Liver (tissue), 9 donors: ENCODE measurements around the gene SEMA5A. TPM values are rescaled to one million over a fixed set of nuclear protein-coding genes. Genes with fewer than 3 reads are reported as not detected.

ENCODE experiments used
- DNase-seq: peaks from one replicate; pipeline ENCODE4 v3.0.0-alpha.2; 2017; ENCODE audit warnings: low spot score
- H3K27ac ChIP-seq, 2 donors: one replicate each; pipeline ENCODE4 v1.7.0; 2013; ENCODE audit warnings: inconsistent platforms in 2 of 2, low read length in 2 of 2, control low read depth in 1 of 2, low read depth in 1 of 2, mild to moderate bottlenecking in 1 of 2
- H3K27me3 ChIP-seq, 4 donors: one replicate each; pipeline versions ENCODE4 v1.6.1 to v1.7.0; 2013; ENCODE audit warnings: low read length in 3 of 4, inconsistent platforms in 1 of 4, mild to moderate bottlenecking in 1 of 4, moderate library complexity in 1 of 4; ENCODE audit not compliant: control insufficient read depth in 4 of 4, insufficient read depth in 4 of 4
- H3K36me3 ChIP-seq, 4 donors: one replicate each; pipeline versions ENCODE4 v1.6.1 to v1.7.0; 2013; ENCODE audit warnings: low read length in 3 of 4, mild to moderate bottlenecking in 3 of 4, low read depth in 1 of 4, moderate library complexity in 1 of 4; ENCODE audit not compliant: control insufficient read depth in 4 of 4, insufficient read depth in 3 of 4
- H3K4me1 ChIP-seq, 4 donors: one replicate each; pipeline versions ENCODE4 v1.6.1 to v1.7.0; 2013; ENCODE audit warnings: low read length in 3 of 4, mild to moderate bottlenecking in 3 of 4, moderate library complexity in 1 of 4; ENCODE audit not compliant: control insufficient read depth in 4 of 4, insufficient read depth in 4 of 4
- H3K4me3 ChIP-seq, 3 donors: one replicate each; pipeline versions ENCODE4 v1.6.1 to v1.7.0; 2013; ENCODE audit warnings: low read length in 3 of 3, control low read depth in 1 of 3, low read depth in 1 of 3, mild to moderate bottlenecking in 1 of 3
- H3K9ac ChIP-seq, 2 donors: one replicate each; pipeline ENCODE4 v1.7.0; 2013; ENCODE audit warnings: low read length in 2 of 2, mild to moderate bottlenecking in 2 of 2, moderate library complexity in 2 of 2, control low read depth in 1 of 2, low read depth in 1 of 2
- H3K9me3 ChIP-seq, 4 donors: one replicate each; pipeline versions ENCODE4 v1.6.1 to v1.7.0; 2013; ENCODE audit warnings: low read length in 3 of 4; ENCODE audit not compliant: control insufficient read depth in 4 of 4
- EGR1 ChIP-seq, 2 donors: IDR thresholded peaks; 2 replicates each; pipeline ENCODE4 v1.6.1; 2016 to 2018; ENCODE audit warnings: antibody characterized with exemption in 2 of 2, low read depth in 2 of 2
- FOXA1 ChIP-seq: IDR thresholded peaks from 2 replicates; pipeline ENCODE4 v1.6.1; 2016; ENCODE audit warnings: antibody characterized with exemption
- FOXA2 ChIP-seq: IDR thresholded peaks from 2 replicates; pipeline ENCODE4 v1.6.1; 2016; ENCODE audit warnings: antibody characterized with exemption
- GABPA ChIP-seq, 2 donors: IDR thresholded peaks in 1 of 2; conservative IDR thresholded peaks in 1 of 2; 2 replicates each; pipeline ENCODE4 v1.6.1; 2016; ENCODE audit warnings: antibody characterized with exemption in 2 of 2, mild to moderate bottlenecking in 1 of 2, moderate library complexity in 1 of 2
- HNF4A ChIP-seq, 2 donors: conservative IDR thresholded peaks; 2 replicates each; pipeline ENCODE4 v1.6.1; 2016; ENCODE audit warnings: antibody characterized with exemption in 2 of 2, mild to moderate bottlenecking in 2 of 2
- HNF4G ChIP-seq: IDR thresholded peaks from 2 replicates; pipeline ENCODE4 v1.6.1; 2016; ENCODE audit warnings: antibody characterized with exemption
- JUND ChIP-seq, 2 donors: IDR thresholded peaks; 2 replicates each; pipeline ENCODE4 v1.6.1; 2016; ENCODE audit warnings: antibody characterized with exemption in 2 of 2
- NR2F2 ChIP-seq: IDR thresholded peaks from 2 replicates; pipeline ENCODE4 v1.6.1; 2016; ENCODE audit warnings: antibody characterized with exemption
- RAD21 ChIP-seq, 2 donors: IDR thresholded peaks; 2 replicates each; pipeline ENCODE4 v1.6.1; 2016; ENCODE audit warnings: antibody characterized with exemption in 2 of 2, mild to moderate bottlenecking in 2 of 2
- RXRA ChIP-seq, 2 donors: IDR thresholded peaks; 2 replicates each; pipeline ENCODE4 v1.6.1; 2017 to 2018; ENCODE audit warnings: antibody characterized with exemption in 2 of 2, mild to moderate bottlenecking in 1 of 2
- SP1 ChIP-seq: IDR thresholded peaks from 2 replicates; pipeline ENCODE4 v1.6.1; 2018; ENCODE audit warnings: antibody characterized with exemption, mild to moderate bottlenecking
- TAF1 ChIP-seq: conservative IDR thresholded peaks from 2 replicates; pipeline ENCODE4 v1.6.1; 2016; ENCODE audit warnings: antibody characterized with exemption, mild to moderate bottlenecking
- YY1 ChIP-seq: IDR thresholded peaks from 2 replicates; pipeline ENCODE4 v1.6.1; 2016; ENCODE audit warnings: antibody characterized with exemption, mild to moderate bottlenecking
- WGBS: extraction: QIAGEN DNeasy Blood & Tissue Kit; methylation state at CpG from one replicate; pipeline ENCODE4 v1.1.7; 2013; 5-methylcytosine and 5-hydroxymethylcytosine counted together
- polyA plus RNA-seq, 2 donors: library from polyadenylated mRNA; stranded (reverse) in 1 of 2; unstranded in 1 of 2; fragments of 200-250 nt in 1 of 2; fragments of >200 nt in 1 of 2; fragmentation: Nextera tagmentation in 1 of 2; extraction: Ambion mirVana in 1 of 2; gene quantifications; one replicate each; pipeline versions ENCODE4 v1.2.1 to v1.2.3, GENCODE V29; 2013 to 2015
- total RNA-seq, 2 donors: library from RNA; depleted of rRNA; stranded (reverse); fragments of >200 nt; gene quantifications; one replicate each; pipeline ENCODE4 v1.2.3, GENCODE V29; 2014
- TF ChIP-seq, protein P1 (sequence below): IDR thresholded peaks from 2 replicates; pipeline ENCODE4 v1.6.1; 2016; ENCODE audit warnings: antibody characterized with exemption
- TF ChIP-seq, protein P2 (sequence below): IDR thresholded peaks from 2 replicates; pipeline ENCODE4 v1.6.1; 2016; ENCODE audit warnings: antibody characterized with exemption
- TF ChIP-seq, protein P3 (sequence below): IDR thresholded peaks from 2 replicates; pipeline ENCODE4 v1.6.1; 2016; ENCODE audit warnings: antibody characterized with exemption, mild to moderate bottlenecking
- TF ChIP-seq, protein P4 (sequence below): IDR thresholded peaks from 2 replicates; pipeline ENCODE4 v1.6.1; 2016; ENCODE audit warnings: antibody characterized with exemption
- TF ChIP-seq, protein P5 (sequence below): fragments of 150-350 bp; IDR thresholded peaks from 2 replicates; pipeline ENCODE4 v1.5.1; 2017; ENCODE audit warnings: improper control_type of control experiment, low read depth, low read length; ENCODE audit not compliant: missing input control
- donor health status: healthy.
- donor health status: healthy.
- donor health status: healthy.
- donor health status: healthy.
- donor health status: healthy.

Gene SEMA5A
- total and polyA plus RNA-seq, 4 donors, result 1.1 to 5.8 (median 3.2) TPM

DNA sequence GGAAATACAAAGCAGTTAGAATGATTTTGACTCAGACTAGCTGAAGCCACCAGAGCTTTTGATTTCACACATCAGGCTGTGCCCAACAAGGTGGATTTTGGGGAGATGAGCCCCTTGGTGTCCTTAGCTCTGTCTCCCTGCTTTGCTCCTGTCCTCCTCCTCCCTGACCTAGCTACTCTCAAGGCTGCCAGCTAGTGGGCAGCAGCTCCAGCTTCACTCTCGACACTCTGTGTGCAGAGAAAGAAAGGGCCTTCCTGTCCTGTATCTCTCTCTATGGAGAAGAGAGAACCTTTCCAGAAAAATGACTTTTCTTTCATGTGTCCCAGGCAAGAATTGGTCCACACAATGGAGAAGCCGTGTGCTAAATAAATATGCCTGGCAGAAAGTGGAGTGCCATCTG lies 446.2 kb downstream of the SEMA5A start:
- Histone ChIP-seq H3K4me1 (no peaks in the 10 kb centered on the region), H3K27me3 (no peaks in the 10 kb centered on the region), H3K4me3 (no peak overlapping the region), H3K36me3 (no peaks in the 10 kb centered on the region), H3K9ac (no peak overlapping the region), H3K9me3 (no peaks in the 10 kb centered on the region), H3K27ac (no peak overlapping the region)
- no peak for DNase-seq
- TF ChIP-seq, protein P1, sequence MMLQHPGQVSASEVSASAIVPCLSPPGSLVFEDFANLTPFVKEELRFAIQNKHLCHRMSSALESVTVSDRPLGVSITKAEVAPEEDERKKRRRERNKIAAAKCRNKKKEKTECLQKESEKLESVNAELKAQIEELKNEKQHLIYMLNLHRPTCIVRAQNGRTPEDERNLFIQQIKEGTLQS, result no peak
- no peak for TF ChIP-seq RAD21 (IDR thresholded peaks at IDR 0.05)
- TF ChIP-seq FOXA2, result no peak
- TF ChIP-seq, protein P2, sequence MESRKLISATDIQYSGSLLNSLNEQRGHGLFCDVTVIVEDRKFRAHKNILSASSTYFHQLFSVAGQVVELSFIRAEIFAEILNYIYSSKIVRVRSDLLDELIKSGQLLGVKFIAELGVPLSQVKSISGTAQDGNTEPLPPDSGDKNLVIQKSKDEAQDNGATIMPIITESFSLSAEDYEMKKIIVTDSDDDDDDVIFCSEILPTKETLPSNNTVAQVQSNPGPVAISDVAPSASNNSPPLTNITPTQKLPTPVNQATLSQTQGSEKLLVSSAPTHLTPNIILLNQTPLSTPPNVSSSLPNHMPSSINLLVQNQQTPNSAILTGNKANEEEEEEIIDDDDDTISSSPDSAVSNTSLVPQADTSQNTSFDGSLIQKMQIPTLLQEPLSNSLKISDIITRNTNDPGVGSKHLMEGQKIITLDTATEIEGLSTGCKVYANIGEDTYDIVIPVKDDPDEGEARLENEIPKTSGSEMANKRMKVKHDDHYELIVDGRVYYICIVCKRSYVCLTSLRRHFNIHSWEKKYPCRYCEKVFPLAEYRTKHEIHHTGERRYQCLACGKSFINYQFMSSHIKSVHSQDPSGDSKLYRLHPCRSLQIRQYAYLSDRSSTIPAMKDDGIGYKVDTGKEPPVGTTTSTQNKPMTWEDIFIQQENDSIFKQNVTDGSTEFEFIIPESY, result no peak
- TF ChIP-seq EGR1 (IDR thresholded peaks at IDR 0.05; ENCODE audit: low read depth in 2 of 2), result no peak
- TF ChIP-seq HNF4A (conservative IDR thresholded peaks at IDR 0.05), result no peak
- no peak for TF ChIP-seq JUND (IDR thresholded peaks at IDR 0.05)
- TF ChIP-seq RXRA (IDR thresholded peaks at IDR 0.05), result no peak
- no peak for TF ChIP-seq YY1
- 81% methylated on average over 2 of the region's 2 CpGs for WGBS

DNA sequence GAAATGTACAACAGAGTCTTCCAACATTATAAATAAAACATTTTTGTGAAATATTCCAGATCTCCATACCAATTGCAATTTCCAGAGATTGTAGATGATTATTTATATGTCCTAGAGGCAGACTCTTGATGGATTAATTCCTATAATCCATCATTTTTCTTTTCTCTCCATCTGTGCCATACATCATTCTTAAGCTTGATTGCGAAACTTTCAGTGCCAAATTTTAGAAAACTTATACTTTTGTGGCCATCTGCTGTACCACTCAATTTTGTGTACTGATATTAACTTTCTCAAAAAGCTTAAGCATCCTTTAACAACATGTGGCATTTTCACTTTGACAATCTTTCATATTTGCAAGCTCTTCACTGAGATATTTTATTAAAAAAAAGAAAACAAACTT lies 446.9 kb downstream of the SEMA5A start:
- 91% methylated on average over 1 of the region's 1 CpG for WGBS
- Histone ChIP-seq H3K36me3 (no peaks in the 10 kb centered on the region), H3K27ac (no peak overlapping the region), H3K4me1 (no peaks in the 10 kb centered on the region), H3K4me3 (no peak overlapping the region), H3K27me3 (no peaks in the 10 kb centered on the region), H3K9me3 (no peaks in the 10 kb centered on the region), H3K9ac (no peak overlapping the region)
- DNase-seq, result no peak
- no peak for TF ChIP-seq TAF1
- no peak for TF ChIP-seq SP1
- no peak for TF ChIP-seq HNF4G

DNA sequence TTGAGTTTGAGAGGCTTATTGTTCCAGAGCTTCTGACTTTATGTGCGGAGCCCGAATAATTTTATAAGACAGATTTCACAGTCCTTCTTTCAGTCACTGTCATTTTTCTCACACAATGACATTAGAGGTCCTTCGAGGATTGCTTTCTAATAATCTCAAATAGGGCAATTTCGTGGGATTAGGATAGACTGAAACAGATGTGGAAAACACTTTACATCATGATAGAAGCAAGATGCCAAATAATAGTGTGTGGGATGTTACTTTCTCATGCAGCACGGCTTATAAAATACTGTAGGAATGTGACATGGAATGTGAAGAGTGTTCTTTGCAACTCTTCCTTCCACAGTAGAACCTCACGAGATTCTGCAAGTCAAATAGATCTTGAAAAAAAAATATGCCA lies 451.3 kb downstream of the SEMA5A start:
- Histone ChIP-seq H3K9me3 (no peaks in the 10 kb centered on the region), H3K4me1 (peaks cover 0 to 6% (median 0%) of the 10 kb centered on the region in 4 donors), H3K9ac (no peak overlapping the region), H3K27me3 (no peaks in the 10 kb centered on the region), H3K36me3 (no peaks in the 10 kb centered on the region), H3K27ac (no peak overlapping the region), H3K4me3 (no peak overlapping the region)
- DNase-seq, result no peak
- TF ChIP-seq EGR1 (IDR thresholded peaks at IDR 0.05; ENCODE audit: low read depth in 2 of 2) (no peak), GABPA (IDR thresholded peaks at IDR 0.05 in 1 of 2, conservative IDR thresholded peaks at IDR 0.05 in 1 of 2) (no peak), NR2F2 (no peak), RXRA (IDR thresholded peaks at IDR 0.05) (no peak), TAF1 (no peak), FOXA1 (no peak), FOXA2 (no peak), HNF4A (conservative IDR thresholded peaks at IDR 0.05) (no peak), JUND (IDR thresholded peaks at IDR 0.05) (no peak), SP1 (no peak), YY1 (no peak), RAD21 (IDR thresholded peaks at IDR 0.05) (no peak), HNF4G (no peak)
- TF ChIP-seq, protein P3, sequence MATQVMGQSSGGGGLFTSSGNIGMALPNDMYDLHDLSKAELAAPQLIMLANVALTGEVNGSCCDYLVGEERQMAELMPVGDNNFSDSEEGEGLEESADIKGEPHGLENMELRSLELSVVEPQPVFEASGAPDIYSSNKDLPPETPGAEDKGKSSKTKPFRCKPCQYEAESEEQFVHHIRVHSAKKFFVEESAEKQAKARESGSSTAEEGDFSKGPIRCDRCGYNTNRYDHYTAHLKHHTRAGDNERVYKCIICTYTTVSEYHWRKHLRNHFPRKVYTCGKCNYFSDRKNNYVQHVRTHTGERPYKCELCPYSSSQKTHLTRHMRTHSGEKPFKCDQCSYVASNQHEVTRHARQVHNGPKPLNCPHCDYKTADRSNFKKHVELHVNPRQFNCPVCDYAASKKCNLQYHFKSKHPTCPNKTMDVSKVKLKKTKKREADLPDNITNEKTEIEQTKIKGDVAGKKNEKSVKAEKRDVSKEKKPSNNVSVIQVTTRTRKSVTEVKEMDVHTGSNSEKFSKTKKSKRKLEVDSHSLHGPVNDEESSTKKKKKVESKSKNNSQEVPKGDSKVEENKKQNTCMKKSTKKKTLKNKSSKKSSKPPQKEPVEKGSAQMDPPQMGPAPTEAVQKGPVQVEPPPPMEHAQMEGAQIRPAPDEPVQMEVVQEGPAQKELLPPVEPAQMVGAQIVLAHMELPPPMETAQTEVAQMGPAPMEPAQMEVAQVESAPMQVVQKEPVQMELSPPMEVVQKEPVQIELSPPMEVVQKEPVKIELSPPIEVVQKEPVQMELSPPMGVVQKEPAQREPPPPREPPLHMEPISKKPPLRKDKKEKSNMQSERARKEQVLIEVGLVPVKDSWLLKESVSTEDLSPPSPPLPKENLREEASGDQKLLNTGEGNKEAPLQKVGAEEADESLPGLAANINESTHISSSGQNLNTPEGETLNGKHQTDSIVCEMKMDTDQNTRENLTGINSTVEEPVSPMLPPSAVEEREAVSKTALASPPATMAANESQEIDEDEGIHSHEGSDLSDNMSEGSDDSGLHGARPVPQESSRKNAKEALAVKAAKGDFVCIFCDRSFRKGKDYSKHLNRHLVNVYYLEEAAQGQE, result no peak
- TF ChIP-seq, protein P4, sequence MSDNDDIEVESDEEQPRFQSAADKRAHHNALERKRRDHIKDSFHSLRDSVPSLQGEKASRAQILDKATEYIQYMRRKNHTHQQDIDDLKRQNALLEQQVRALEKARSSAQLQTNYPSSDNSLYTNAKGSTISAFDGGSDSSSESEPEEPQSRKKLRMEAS, result no peak
- TF ChIP-seq, protein P1, result no peak
- TF ChIP-seq, protein P2, result no peak
- TF ChIP-seq, protein P5, sequence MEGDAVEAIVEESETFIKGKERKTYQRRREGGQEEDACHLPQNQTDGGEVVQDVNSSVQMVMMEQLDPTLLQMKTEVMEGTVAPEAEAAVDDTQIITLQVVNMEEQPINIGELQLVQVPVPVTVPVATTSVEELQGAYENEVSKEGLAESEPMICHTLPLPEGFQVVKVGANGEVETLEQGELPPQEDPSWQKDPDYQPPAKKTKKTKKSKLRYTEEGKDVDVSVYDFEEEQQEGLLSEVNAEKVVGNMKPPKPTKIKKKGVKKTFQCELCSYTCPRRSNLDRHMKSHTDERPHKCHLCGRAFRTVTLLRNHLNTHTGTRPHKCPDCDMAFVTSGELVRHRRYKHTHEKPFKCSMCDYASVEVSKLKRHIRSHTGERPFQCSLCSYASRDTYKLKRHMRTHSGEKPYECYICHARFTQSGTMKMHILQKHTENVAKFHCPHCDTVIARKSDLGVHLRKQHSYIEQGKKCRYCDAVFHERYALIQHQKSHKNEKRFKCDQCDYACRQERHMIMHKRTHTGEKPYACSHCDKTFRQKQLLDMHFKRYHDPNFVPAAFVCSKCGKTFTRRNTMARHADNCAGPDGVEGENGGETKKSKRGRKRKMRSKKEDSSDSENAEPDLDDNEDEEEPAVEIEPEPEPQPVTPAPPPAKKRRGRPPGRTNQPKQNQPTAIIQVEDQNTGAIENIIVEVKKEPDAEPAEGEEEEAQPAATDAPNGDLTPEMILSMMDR, result no peak
- WGBS, result 76% methylated on average over 6 of the region's 6 CpGs
